ENCODE measurements around the gene EHD4. TPM values are rescaled to one million over a fixed set of nuclear protein-coding genes. Genes with fewer than 3 reads are reported as not detected.

Gene EHD4
- total and polyA plus RNA-seq, 2 experiments from 2014 or later = 27.3 to 34.7 TPM

DNA sequence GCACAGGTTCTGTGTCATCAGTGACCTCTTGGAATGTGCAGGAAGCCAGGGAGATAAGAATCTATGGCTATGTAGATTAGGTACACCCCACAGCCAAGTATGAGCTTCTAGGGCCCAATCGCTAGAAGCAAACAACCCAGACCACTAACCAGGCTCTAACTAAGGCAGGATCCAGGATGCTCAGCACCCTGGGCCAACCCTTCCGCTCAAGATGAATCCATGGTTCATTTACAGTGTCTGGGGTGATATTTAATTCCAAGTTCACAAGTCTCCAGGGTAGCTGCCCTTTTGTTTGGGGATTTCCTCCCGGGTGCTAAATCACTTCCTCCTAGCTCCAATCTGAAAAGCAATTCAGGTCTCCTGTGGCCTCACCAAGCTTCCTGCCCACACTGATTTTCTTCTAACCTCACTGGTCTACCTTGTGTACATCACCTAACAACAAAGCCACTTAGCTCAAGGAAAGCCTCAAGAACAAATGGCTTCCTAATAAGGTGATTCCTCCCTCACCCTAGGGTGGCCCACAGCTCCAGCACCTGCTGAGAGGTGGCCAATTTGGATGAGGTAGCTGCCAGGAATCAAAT lies 2.4 kb downstream of the EHD4 start:
- H2AFZ ChIP-seq = no peak overlapping the region
- peak overlapping the region; percentile 78 for H3K4me2 ChIP-seq
- H3K79me2 ChIP-seq = peaks cover 61% of the 10 kb centered on the region
- no peak for DNase-seq (ENCODE audit: low spot score)
- H4K20me1 ChIP-seq (ENCODE audit: insufficient read depth, poor library complexity, severe bottlenecking) = peaks cover 9% of the 10 kb centered on the region
- no peaks in the 10 kb centered on the region for H3K36me3 ChIP-seq (replicated peaks; ENCODE audit: insufficient read depth, low read depth)
- peak overlapping the region; percentile 93 for H3K27ac ChIP-seq
- H3K9me3 ChIP-seq (ENCODE audit: low read depth) = no peaks in the 10 kb centered on the region
- peaks cover 7% of the 10 kb centered on the region for H3K4me1 ChIP-seq (ENCODE audit: insufficient read depth)
- H3K4me3 ChIP-seq = no peak overlapping the region
- WGBS (ENCODE audit: low lambda C conversion rate, missing lambda C conversion rate) = 60% methylated on average over 3 of the region's 3 CpGs
- no peaks in the 10 kb centered on the region for H3K27me3 ChIP-seq
- TF ChIP-seq EZH2phosphoT487 (IDR thresholded peaks at IDR 0.05; ENCODE audit: low read depth, severe bottlenecking, unreplicated experiment) (no peak), CTCF (IDR thresholded peaks at IDR 0.05; ENCODE audit: poor library complexity) (no peak), EZH2 (IDR thresholded peaks at IDR 0.05; ENCODE audit: borderline replicate concordance) (no peak)
- no peaks in the 10 kb centered on the region for H3K9me2 ChIP-seq (replicated peaks; ENCODE audit: insufficient read depth)

DNA sequence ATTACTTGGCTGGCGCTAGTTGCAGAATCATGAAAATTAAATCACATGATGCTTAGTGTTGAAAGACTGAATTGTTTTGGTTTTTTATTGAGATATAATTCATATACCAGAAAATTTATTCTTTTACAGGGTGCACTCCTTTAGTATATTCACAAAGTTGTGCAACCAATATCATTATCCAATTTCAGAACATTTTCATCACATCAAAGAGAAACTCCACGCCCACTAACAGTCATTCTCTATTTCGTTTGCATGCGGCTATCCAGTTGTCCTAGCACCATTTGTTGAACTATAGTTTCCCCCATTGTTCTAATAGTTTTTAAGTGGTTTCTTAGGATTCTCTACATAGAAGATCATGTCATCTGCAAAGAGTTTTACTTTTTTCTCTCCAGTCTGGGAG lies 3.7 kb downstream of the EHD4 start:
- H3K4me1 ChIP-seq (ENCODE audit: insufficient read depth) = peaks cover 7% of the 10 kb centered on the region
- WGBS (ENCODE audit: low lambda C conversion rate, missing lambda C conversion rate) = 93% methylated on average over 4 of the region's 4 CpGs
- no peaks in the 10 kb centered on the region for H3K9me3 ChIP-seq (ENCODE audit: low read depth)
- H3K4me2 ChIP-seq = no peak overlapping the region
- H4K20me1 ChIP-seq (ENCODE audit: insufficient read depth, poor library complexity, severe bottlenecking) = peaks cover 9% of the 10 kb centered on the region
- H3K27me3 ChIP-seq = no peaks in the 10 kb centered on the region
- H3K79me2 ChIP-seq = peaks cover 72% of the 10 kb centered on the region
- peak overlapping the region; percentile 93 for H3K27ac ChIP-seq
- H3K4me3 ChIP-seq = no peak overlapping the region
- TF ChIP-seq EZH2phosphoT487 (IDR thresholded peaks at IDR 0.05; ENCODE audit: low read depth, severe bottlenecking, unreplicated experiment) = no peak
- TF ChIP-seq EZH2 (IDR thresholded peaks at IDR 0.05; ENCODE audit: borderline replicate concordance) = no peak
- TF ChIP-seq CTCF (IDR thresholded peaks at IDR 0.05; ENCODE audit: poor library complexity) = no peak
- no peak overlapping the region for H2AFZ ChIP-seq
- DNase-seq (ENCODE audit: low spot score) = no peak
- no peaks in the 10 kb centered on the region for H3K9me2 ChIP-seq (replicated peaks; ENCODE audit: insufficient read depth)
- H3K36me3 ChIP-seq (replicated peaks; ENCODE audit: insufficient read depth, low read depth) = no peaks in the 10 kb centered on the region

GRCh38 chr15:41967506-41968206 lies 4.7 kb downstream of the EHD4 start:
- TF ChIP-seq CTCF (IDR thresholded peaks at IDR 0.05; ENCODE audit: poor library complexity) (no peak), EZH2 (IDR thresholded peaks at IDR 0.05; ENCODE audit: borderline replicate concordance) (no peak), EZH2phosphoT487 (IDR thresholded peaks at IDR 0.05; ENCODE audit: low read depth, severe bottlenecking, unreplicated experiment) (no peak)
- Histone ChIP-seq H2AFZ (no peak overlapping the region), H3K4me2 (peak overlapping the region; percentile 36), H3K27me3 (no peaks in the 10 kb centered on the region), H3K4me3 (no peak overlapping the region), H3K4me1 (ENCODE audit: insufficient read depth) (peaks cover 7% of the 10 kb centered on the region), H4K20me1 (ENCODE audit: insufficient read depth, poor library complexity, severe bottlenecking) (peaks cover 9% of the 10 kb centered on the region), H3K27ac (peak overlapping the region; percentile 54), H3K36me3 (replicated peaks; ENCODE audit: insufficient read depth, low read depth) (no peaks in the 10 kb centered on the region), H3K79me2 (peaks cover 77% of the 10 kb centered on the region), H3K9me2 (replicated peaks; ENCODE audit: insufficient read depth) (no peaks in the 10 kb centered on the region), H3K9me3 (ENCODE audit: low read depth) (no peaks in the 10 kb centered on the region)
- 67% methylated on average over 4 of the region's 4 CpGs for WGBS (ENCODE audit: low lambda C conversion rate, missing lambda C conversion rate)
- DNase-seq (ENCODE audit: low spot score) = no peak

Measured in hepatocyte (in vitro differentiated cells).